WI38 (cell line): ENCODE measurements around the gene NOC2L.

ENCODE experiments used
- H3K4me3 ChIP-seq: 2 replicates; pipeline ENCODE4 v1.5.1; 2011; ENCODE audit warnings: low read depth, mild to moderate bottlenecking, control low read depth, low read length
- CTCF ChIP-seq: IDR thresholded peaks from 2 replicates; pipeline ENCODE4 v1.5.1; 2012; ENCODE audit warnings: low read depth, mild to moderate bottlenecking, control low read depth, low read length

The NOC2L gene

GRCh38 chr1:929712-930632 lies 29.1 kb downstream of the NOC2L start:
- no peak overlapping the region for H3K4me3 ChIP-seq
- TF ChIP-seq CTCF = no peak

DNA sequence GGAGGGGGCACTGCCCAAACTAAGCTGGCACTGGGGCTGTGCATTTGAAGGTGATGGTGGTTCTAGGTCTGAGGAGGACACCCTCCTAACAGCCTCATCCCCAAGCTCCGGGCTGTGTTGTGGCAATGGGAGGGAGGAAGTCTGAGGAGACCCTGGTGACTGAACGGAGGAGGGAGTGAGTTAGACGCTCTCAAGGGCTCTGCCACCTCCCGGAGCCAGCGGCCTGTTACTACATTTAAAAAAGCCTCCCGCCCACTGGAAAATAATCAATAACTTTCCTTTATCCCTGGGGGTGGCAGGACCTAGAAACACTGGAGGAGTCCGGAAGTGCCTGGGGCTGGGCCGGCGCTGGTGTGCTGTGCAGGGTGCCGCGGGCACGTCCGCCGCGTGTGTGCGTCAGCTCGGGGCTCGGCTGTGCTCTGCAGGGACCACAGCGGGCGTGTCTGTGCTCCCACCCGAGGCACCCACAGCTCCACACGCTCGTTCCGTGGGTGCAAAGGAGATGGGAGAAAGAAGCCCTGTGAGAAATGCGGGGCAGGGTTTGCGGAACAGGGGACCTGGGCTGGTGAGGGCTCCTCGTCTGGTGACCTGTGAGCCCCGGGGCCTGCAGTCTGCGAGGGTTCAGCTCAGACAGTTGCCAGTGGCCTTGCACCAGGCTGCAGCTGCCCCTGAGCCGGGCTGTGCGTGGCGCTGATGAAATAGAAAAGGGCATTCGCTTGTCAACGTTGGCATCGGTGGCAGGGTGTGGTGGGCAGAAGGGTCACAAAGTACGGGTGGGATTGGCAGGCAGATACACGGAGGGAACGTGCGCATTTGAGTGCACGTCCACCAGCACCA lies 30.0 kb downstream of the NOC2L start:
- no peak overlapping the region for H3K4me3 ChIP-seq
- no peak for TF ChIP-seq CTCF

DNA sequence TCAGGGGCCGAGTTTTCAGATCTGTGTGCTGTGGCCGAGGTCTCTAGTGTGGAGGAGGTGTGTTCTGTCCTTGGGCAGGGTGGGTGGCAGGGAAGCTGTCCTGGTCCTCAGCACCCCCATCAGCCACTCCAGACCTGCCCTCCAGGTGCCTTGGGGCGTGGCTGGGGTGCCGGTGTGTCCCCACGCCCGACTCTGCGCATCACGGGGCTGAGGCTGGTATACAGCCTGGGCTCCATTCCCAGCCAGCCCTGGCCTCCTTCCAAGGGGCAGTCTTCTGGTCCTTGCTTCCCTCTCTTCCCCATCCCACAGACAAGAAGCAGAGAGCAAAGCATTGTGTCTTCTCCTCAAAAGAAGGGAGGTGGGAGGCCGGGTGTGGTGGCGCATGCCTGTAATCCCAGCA lies 31.3 kb downstream of the NOC2L start:
- H3K4me3 ChIP-seq = no peak overlapping the region
- no peak for TF ChIP-seq CTCF

GRCh38 chr1:927234-927633 lies 31.8 kb downstream of the NOC2L start:
- no peak for TF ChIP-seq CTCF
- no peak overlapping the region for H3K4me3 ChIP-seq

DNA sequence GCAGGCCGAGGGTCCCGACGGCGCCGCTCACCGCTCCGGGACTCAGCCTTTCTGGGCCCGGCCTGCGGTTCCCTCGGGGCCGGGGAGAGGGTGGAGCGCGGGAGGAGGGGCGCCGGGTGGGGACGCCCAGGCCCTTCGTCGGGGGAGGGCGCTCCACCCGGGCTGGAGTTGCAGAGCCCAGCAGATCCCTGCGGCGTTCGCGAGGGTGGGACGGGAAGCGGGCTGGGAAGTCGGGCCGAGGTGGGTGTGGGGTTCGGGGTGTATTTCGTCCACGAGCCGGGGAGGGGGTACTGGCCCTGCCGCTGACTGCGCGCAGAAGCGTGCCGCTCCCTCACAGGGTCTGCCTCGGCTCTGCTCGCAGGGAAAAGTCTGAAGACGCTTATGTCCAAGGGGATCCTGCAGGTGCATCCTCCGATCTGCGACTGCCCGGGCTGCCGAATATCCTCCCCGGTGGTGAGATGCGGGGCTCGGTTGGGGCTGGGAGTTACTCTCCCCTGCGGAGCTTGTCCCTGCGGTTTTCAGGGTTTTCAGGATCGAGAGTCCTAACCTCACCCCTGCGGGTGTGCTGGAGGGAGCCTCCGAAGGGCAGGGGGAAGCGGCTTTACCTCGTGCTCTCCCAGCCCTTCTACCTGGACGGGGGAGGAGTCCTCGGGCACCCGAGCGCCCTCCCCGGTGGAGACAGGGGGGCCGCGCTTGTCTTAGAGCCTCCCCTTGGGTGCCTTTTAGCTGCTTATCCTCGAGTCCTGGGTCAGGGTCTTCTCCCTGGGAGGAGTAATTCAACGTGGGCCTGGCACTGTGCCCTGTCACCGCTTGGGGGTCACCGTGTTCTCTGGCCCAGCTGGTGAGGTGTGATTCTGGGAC lies 33.3 kb downstream of the NOC2L start:
- no peak for TF ChIP-seq CTCF
- H3K4me3 ChIP-seq = peak overlapping the region; percentile 29

DNA sequence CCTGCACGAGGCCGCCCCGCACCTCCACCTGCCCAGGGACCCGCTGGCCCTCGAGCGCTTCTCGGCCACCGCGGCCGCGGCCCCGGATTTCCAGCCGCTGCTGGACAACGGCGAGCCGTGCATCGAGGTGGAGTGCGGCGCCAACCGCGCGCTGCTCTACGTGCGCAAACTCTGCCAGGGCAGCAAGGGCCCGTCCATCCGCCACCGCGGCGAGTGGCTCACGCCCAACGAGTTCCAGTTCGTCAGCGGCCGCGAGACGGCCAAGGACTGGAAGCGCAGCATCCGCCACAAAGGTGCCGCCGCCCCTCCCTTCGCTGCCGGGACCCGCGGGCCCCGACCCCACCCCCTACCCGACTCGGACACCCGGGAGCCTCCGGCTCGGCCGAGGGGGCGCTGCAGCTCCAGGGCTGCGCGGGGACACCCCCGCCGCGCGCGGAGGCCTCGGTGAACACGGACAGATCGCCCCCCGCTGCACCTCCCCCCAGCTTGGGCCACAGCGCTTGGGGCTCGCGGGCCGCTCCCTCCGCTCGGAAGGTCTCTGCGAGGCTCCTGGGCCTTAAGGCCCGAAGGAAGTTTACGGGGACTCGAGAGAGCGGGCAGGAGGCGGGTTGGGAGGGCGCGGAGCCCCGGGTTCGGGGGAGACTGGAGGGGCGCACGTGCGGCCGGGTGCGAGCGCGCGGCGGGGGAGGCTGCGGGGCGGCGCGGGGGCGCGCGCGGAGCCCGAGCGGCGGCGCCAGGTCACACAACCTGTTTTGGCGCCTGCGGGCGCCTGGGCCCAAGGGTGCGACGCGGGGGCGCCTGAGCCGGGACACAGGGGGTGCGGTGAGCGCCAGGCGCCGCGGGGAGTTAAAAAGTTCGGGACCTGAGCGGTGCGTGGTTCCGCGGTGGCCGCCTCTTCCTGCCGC lies 34.1 kb downstream of the NOC2L start:
- no peak for TF ChIP-seq CTCF
- peak overlapping the region; percentile 48 for H3K4me3 ChIP-seq
